Heart left ventricle (tissue), 16 donors: Measurements from ENCODE around the gene SMARCA5. TPM values are rescaled to one million over a fixed set of nuclear protein-coding genes. Genes with fewer than 3 reads are reported as not detected.

Experiments
- ATAC-seq, 4 donors: fragments of 200-7000 bp; cut with Tn5 transposase; one replicate each; pipeline ENCODE4 v1.9.1; 2020 to 2022; ENCODE audit warnings: moderate library complexity in 4 of 4, mild to moderate bottlenecking in 3 of 4, moderate number of reproducible peaks in 1 of 4
- DNase-seq, 5 donors: peaks; one replicate each; pipeline ENCODE4 v3.0.0-alpha.2; 2020
- H3K27ac ChIP-seq, 12 donors: fragments of 200-600 bp; sonication (generic) in 4 of 12; one replicate each; pipeline versions ENCODE4 v1.5.0 to v1.8.0; 2016 to 2022; ENCODE audit warnings: mild to moderate bottlenecking in 2 of 12
- H3K27me3 ChIP-seq, 9 donors: fragments of 200-600 bp; sonication (generic) in 2 of 9; one replicate each; pipeline versions ENCODE4 v1.5.1 to v1.8.0; 2016 to 2022; ENCODE audit warnings: mild to moderate bottlenecking in 3 of 9
- H3K36me3 ChIP-seq, 9 donors: fragments of 200-600 bp; sonication (generic) in 2 of 9; one replicate each; pipeline versions ENCODE4 v1.5.0 to v1.8.0; 2018 to 2022; ENCODE audit warnings: mild to moderate bottlenecking in 2 of 9
- H3K4me1 ChIP-seq, 12 donors: fragments of 200-600 bp; sonication (generic) in 4 of 12; one replicate each; pipeline versions ENCODE4 v1.5.0 to v1.8.0; 2016 to 2022; ENCODE audit warnings: mild to moderate bottlenecking in 3 of 12
- H3K4me3 ChIP-seq, 12 donors: fragments of 200-600 bp; sonication (generic) in 4 of 12; one replicate each; pipeline versions ENCODE4 v1.5.0 to v1.8.0; 2017 to 2022; ENCODE audit warnings: mild to moderate bottlenecking in 9 of 12, moderate library complexity in 4 of 12
- H3K9me3 ChIP-seq, 12 donors: fragments of 200-600 bp; sonication (generic) in 4 of 12; one replicate each; pipeline versions ENCODE4 v1.5.0 to v1.8.0; 2016 to 2022; ENCODE audit warnings: mild to moderate bottlenecking in 1 of 12
- CTCF ChIP-seq, 12 donors: fragments of 200-600 bp; sonication (generic) in 4 of 12; IDR thresholded peaks; one replicate each; pipeline versions ENCODE4 v1.5.0 to v1.8.0; 2018 to 2022; ENCODE audit warnings: antibody characterized with exemption in 12 of 12, mild to moderate bottlenecking in 5 of 12
- POLR2A ChIP-seq, 2 donors: fragments of 450-650 bp; IDR thresholded peaks; one replicate each; pipeline ENCODE4 v1.6.1; 2017; ENCODE audit warnings: antibody characterized with exemption in 2 of 2, mild to moderate bottlenecking in 2 of 2, moderate library complexity in 2 of 2
- WGBS, 4 donors: extraction: QIAGEN DNeasy Blood & Tissue Kit in 2 of 4; methylation state at CpG; one replicate each; pipeline versions ENCODE4 v1.1.5 to v1.1.7; 2013 to 2018; 5-methylcytosine and 5-hydroxymethylcytosine counted together
- intact Hi-C, 10 donors: fragments of 100-400 bp; cut with DNase I; formaldehyde crosslinking; loops; one replicate each; pipeline versions ENCODE4 v1.11.1 to v1.14.2; 2022
- polyA plus RNA-seq, 2 donors: library from polyadenylated mRNA; stranded (reverse); fragments of 200-250 nt; gene quantifications; one replicate each; pipeline ENCODE4 v1.2.3, GENCODE V29; 2013
- total RNA-seq, 9 donors: library from RNA; depleted of rRNA in 2 of 9; stranded (reverse); fragments of >200 nt in 2 of 9; fragmentation: NEBNext Ultra II Directional in 3 of 9; extraction: Animal tissue kit (Norgen Biotek cat#: 25700) in 3 of 9; gene quantifications; one replicate each; pipeline versions ENCODE4 v1.1.0 to v1.2.4, GENCODE V29; 2016 to 2023
- donor health status: ischemic (EF 13 %, LVEDD 7.1; RV severe dilation, severe dysfunction).
- donor health status: healthy with polysubstance abuse.
- donor health status: DM: no; HTN: yes; CAD: no.
- donor health status: DM: no; HTN: no; CAD: no.
- donor health status: ischemic (EF 25% LVEDD 6.9; RV normal size, moderate dysfunction).
- donor health status: ischemic (EF 25% LVEDD 5.7; RV mildly dilated, moderate dysfunction).
- donor health status: healthy.
- donor health status: DM: yes; HTN: yes; CAD: no.
- donor health status: ischemic (EF 35%, LVEDD 5.7; RV mildly dilated, moderate dysfunction).
- donor health status: nonischemic (EF 11% LVEDD 7.7; RV severe dilation, severe dysfunction).
- donor health status: DM: yes; HTN: yes; CAD: no.
- donor health status: PGD.
- donor health status: ischemic (EF 29% LVEDD 5.4; RV normal size, mild dysfunction).
- donor health status: nonischemic (EF 23%, LVEDD 6.1; RV moderate dilation, normal function).

The SMARCA5 gene
- total and polyA plus RNA-seq, 11 donors: 9.1 to 36.3 (median 29.2) TPM

GRCh38 chr4:143555676-143556075, 42.2 kb downstream of the SMARCA5 start:
- intact Hi-C loops: loop anchor here in 1 of 10 donors (5.0 kb wide), 1 partner anchor 467 kb away; no protein-coding TSS in a partner anchor
- Histone ChIP-seq H3K4me3 (no peak overlapping the region), H3K36me3 (peaks cover 0 to 63% (median 45%) of the 10 kb centered on the region in 9 donors), H3K27ac (no peak overlapping the region), H3K9me3 (no peaks in the 10 kb centered on the region), H3K27me3 (no peaks in the 10 kb centered on the region), H3K4me1 (peaks cover 0 to 19% (median 3%) of the 10 kb centered on the region in 12 donors)
- 83 to 93% (median 85%) methylated on average over 5 of the region's 5 CpGs for WGBS, 4 donors
- ATAC-seq: no peak
- no peak for TF ChIP-seq CTCF (IDR thresholded peaks at IDR 0.05)
- no peak for TF ChIP-seq POLR2A (IDR thresholded peaks at IDR 0.05)
- DNase-seq: no peak

- peaks cover 0 to 37% (median 19%) of the 10 kb centered on the region in 9 donors for H3K36me3 ChIP-seq
- intact Hi-C loops: loop anchor here in 1 of 10 donors (2.0 to 5.0 kb wide), 2 partner anchors 351 to 464 kb away; no protein-coding TSS in a partner anchor
- H3K27ac ChIP-seq: no peak overlapping the region
Measured at GRCh38 chr4:143558286-143558685, 44.8 kb downstream of the SMARCA5 start.

GRCh38 chr4:143558823-143559756, 45.6 kb downstream of the SMARCA5 start:
- DNase-seq (peak; percentile 63 to 80 (median 71)), ATAC-seq (peak; percentile 82 to 92 (median 88))
- TF ChIP-seq POLR2A (IDR thresholded peaks at IDR 0.05) (no peak), CTCF (IDR thresholded peaks at IDR 0.05) (peak; percentile 32 to 85 (median 63))
- H3K4me1 ChIP-seq: peaks cover 0 to 15% (median 3%) of the 10 kb centered on the region in 12 donors
- WGBS, 4 donors: 2 to 13% (median 3%) methylated on average over 45 to 57 of the region's 57 CpGs
- no peaks in the 10 kb centered on the region for H3K27me3 ChIP-seq
- peak overlapping the region; percentile 24 to 73 (median 66) for H3K4me3 ChIP-seq
- intact Hi-C loops: loop anchor here in 1 of 10 donors (2.0 to 5.0 kb wide), 2 partner anchors 350 to 463 kb away; no protein-coding TSS in a partner anchor
- peak overlapping the region in 10 of 12 donors; percentile 6 to 69 (median 50) for H3K27ac ChIP-seq
- peaks cover 0 to 29% (median 11%) of the 10 kb centered on the region in 9 donors for H3K36me3 ChIP-seq
- no peaks in the 10 kb centered on the region for H3K9me3 ChIP-seq

More at GRCh38 chr4:143558286-143558685, 44.8 kb downstream of the SMARCA5 start:
- DNase-seq: no peak
- Histone ChIP-seq H3K4me1 (peaks cover 0 to 15% (median 3%) of the 10 kb centered on the region in 12 donors), H3K27me3 (no peaks in the 10 kb centered on the region), H3K9me3 (no peaks in the 10 kb centered on the region), H3K4me3 (peak overlapping the region in 2 of 12 donors; percentile 48 to 71)
- 67 to 95% (median 82%) methylated on average over 2 of the region's 2 CpGs for WGBS, 4 donors
- no peak for ATAC-seq
- TF ChIP-seq CTCF (IDR thresholded peaks at IDR 0.05) (no peak), POLR2A (IDR thresholded peaks at IDR 0.05) (no peak)

GRCh38 chr4:143559757-143560147, 46.2 kb downstream of the SMARCA5 start:
- ATAC-seq (peak in 3 of 4 donors; percentile 9 to 12 (median 12)), DNase-seq (peak in 2 of 5 donors; percentile 33 to 58)
- H3K27ac ChIP-seq: peak overlapping the region in 2 of 12 donors; percentile 48 to 64

More at GRCh38 chr4:143559757-143560147, 46.2 kb downstream of the SMARCA5 start:
- no peaks in the 10 kb centered on the region for H3K27me3 ChIP-seq
- TF ChIP-seq POLR2A (IDR thresholded peaks at IDR 0.05) (no peak), CTCF (IDR thresholded peaks at IDR 0.05) (no peak)
- H3K36me3 ChIP-seq: peaks cover 0 to 22% (median 5%) of the 10 kb centered on the region in 9 donors
- intact Hi-C loops: loop anchor here in 4 of 10 donors (2.0 to 10.0 kb wide), 4 partner anchors 348 to 463 kb away; partner anchors contain the start of gene GYPE (in 1 of the 4)
- 46 to 69% (median 58%) methylated on average over 17 of the region's 17 CpGs for WGBS, 4 donors
- peak overlapping the region; percentile 24 to 73 (median 66) for H3K4me3 ChIP-seq
- peaks cover 0 to 15% (median 3%) of the 10 kb centered on the region in 12 donors for H3K4me1 ChIP-seq
- no peaks in the 10 kb centered on the region for H3K9me3 ChIP-seq
